NCI-H2081 (cell line): ENCODE data around the gene BMF.
"Not testable (repeated sequence)": the region's sequence is repeated elsewhere in the genome, so short reads cannot be mapped to it uniquely, and the experiment has no call there.

Experiments
- DNase-seq, 2 experiments: peaks; one replicate each; lab custom pipeline; 2025; lab: John Stamatoyannopoulos, UW

BMF gene

GRCh38 chr15:40087991-40088928 is 20.4 kb downstream of the BMF start:
- DNase-seq, result no peak

- no peak for DNase-seq
These were observed 21.4 kb downstream of the BMF start for GRCh38 chr15:40087068-40087810.

- DNase-seq, result no peak
These were observed 23.4 kb downstream of the BMF start for GRCh38 chr15:40085266-40085665.

- DNase-seq, result no peak
These were observed 24.0 kb downstream of the BMF start for GRCh38 chr15:40084650-40085049.

GRCh38 chr15:40082195-40082883 is 26.3 kb downstream of the BMF start:
- DNase-seq, result no peak

- DNase-seq, result no peak
These were observed 26.9 kb downstream of the BMF start for GRCh38 chr15:40081691-40082194.

- DNase-seq, result no peak
These were observed 27.8 kb downstream of the BMF start for GRCh38 chr15:40080847-40081246.

GRCh38 chr15:40080104-40080503 is 28.6 kb downstream of the BMF start:
- DNase-seq, result no peak

GRCh38 chr15:40079456-40079855 is 29.2 kb downstream of the BMF start:
- DNase-seq, result no peak

GRCh38 chr15:40075298-40076044 is 33.2 kb downstream of the BMF start:
- DNase-seq, result peak in 1 of 2 experiments; percentile 68

GRCh38 chr15:40074656-40075055 is 34.0 kb downstream of the BMF start:
- DNase-seq, result not testable (repeated sequence)

GRCh38 chr15:40073716-40074490 is 34.8 kb downstream of the BMF start:
- DNase-seq, result not testable (repeated sequence)

- DNase-seq, result no peak
These were observed 36.3 kb downstream of the BMF start for GRCh38 chr15:40072216-40072990.

GRCh38 chr15:40070608-40071218 is 38.0 kb downstream of the BMF start:
- no peak for DNase-seq

GRCh38 chr15:40070166-40070557 is 38.5 kb downstream of the BMF start:
- no peak for DNase-seq

GRCh38 chr15:40069178-40070165 is 39.2 kb downstream of the BMF start:
- peak; percentile 98 to 99 for DNase-seq

GRCh38 chr15:40067921-40068624 is 40.6 kb downstream of the BMF start:
- no peak for DNase-seq

GRCh38 chr15:40066589-40066988 is 42.1 kb downstream of the BMF start:
- no peak for DNase-seq
